Gastroesophageal sphincter (tissue), 3 donors: ENCODE results near the gene COL6A3.

Experiments used
- POLR2A ChIP-seq, 2 donors: fragments of 450-650 bp; IDR thresholded peaks; one replicate each; pipeline ENCODE4 v1.6.1; 2017; ENCODE audit warnings: antibody characterized with exemption in 2 of 2, mild to moderate bottlenecking in 2 of 2, moderate library complexity in 1 of 2
- TF ChIP-seq, protein P1 (sequence below), 4 experiments: fragments of 200-600 bp in 2 of 4; fragments of 450-650 bp in 2 of 4; sonication (generic) in 1 of 4; IDR thresholded peaks; one replicate each; pipeline ENCODE4 v1.5.1; 2017 to 2019; ENCODE audit warnings: antibody characterized with exemption in 4 of 4, mild to moderate bottlenecking in 2 of 4, moderate library complexity in 2 of 4

GRCh38 chr2:237283131-237283928, 130.6 kb downstream of the COL6A3 start:
- TF ChIP-seq, protein P1, sequence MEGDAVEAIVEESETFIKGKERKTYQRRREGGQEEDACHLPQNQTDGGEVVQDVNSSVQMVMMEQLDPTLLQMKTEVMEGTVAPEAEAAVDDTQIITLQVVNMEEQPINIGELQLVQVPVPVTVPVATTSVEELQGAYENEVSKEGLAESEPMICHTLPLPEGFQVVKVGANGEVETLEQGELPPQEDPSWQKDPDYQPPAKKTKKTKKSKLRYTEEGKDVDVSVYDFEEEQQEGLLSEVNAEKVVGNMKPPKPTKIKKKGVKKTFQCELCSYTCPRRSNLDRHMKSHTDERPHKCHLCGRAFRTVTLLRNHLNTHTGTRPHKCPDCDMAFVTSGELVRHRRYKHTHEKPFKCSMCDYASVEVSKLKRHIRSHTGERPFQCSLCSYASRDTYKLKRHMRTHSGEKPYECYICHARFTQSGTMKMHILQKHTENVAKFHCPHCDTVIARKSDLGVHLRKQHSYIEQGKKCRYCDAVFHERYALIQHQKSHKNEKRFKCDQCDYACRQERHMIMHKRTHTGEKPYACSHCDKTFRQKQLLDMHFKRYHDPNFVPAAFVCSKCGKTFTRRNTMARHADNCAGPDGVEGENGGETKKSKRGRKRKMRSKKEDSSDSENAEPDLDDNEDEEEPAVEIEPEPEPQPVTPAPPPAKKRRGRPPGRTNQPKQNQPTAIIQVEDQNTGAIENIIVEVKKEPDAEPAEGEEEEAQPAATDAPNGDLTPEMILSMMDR (IDR thresholded peaks at IDR 0.05): no peak
- no peak for TF ChIP-seq POLR2A (IDR thresholded peaks at IDR 0.05)
